ENCODE data around the gene NOTUM.

DNA sequence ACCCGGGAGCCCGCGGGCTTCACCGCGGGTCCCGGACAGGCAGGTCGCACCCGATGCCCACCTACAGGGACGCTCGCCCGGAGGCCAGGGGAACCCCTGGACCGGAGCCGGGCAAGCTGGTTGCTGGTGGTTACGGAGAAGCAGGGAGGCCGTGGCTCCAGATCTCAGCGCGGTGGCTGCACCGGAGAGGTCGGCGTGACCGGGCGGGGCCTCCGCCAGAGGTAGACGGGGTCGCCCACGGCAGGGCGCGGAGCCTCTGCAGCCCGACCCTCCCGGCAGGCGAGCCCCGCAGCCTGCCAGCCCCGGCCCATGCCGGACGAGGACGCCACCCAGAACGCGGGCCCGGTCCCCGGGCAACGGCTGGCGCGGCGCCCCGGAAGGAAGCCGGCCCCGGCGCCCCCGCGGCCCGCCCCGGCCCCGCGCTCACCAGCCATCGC, 50.1 kb downstream of the NOTUM start:
- no peak for TF ChIP-seq ZNF274 (IDR thresholded peaks at IDR 0.05; ENCODE audit: low read depth, low read length)
- no peak for TF ChIP-seq SUZ12 (IDR thresholded peaks at IDR 0.05; ENCODE audit: extremely low read depth, insufficient read depth, insufficient read length)

Measured in NT2/D1 (cell line).